Nephron progenitor cell (in vitro differentiated cells): Measurements from ENCODE around the gene CCND1.

Experiments used
- DNase-seq: peaks from one replicate; pipeline ENCODE4 v3.0.0; 2021
- H3K27ac Mint-ChIP-seq: 2 replicates; pipeline ENCODE4 v1.8.0; 2021; ENCODE audit warnings: mild to moderate bottlenecking, moderate library complexity, mixed read lengths
- H3K27me3 Mint-ChIP-seq: 2 replicates; pipeline ENCODE4 v1.8.0; 2021; ENCODE audit warnings: mild to moderate bottlenecking, low read depth, mixed read lengths; ENCODE audit not compliant: poor library complexity
- H3K36me3 Mint-ChIP-seq: 2 replicates; pipeline ENCODE4 v1.8.0; 2021; ENCODE audit warnings: low read depth, mixed read lengths
- H3K4me1 Mint-ChIP-seq: 2 replicates; pipeline ENCODE4 v1.8.0; 2021; ENCODE audit warnings: mixed read lengths
- H3K4me3 Mint-ChIP-seq: 2 replicates; pipeline ENCODE4 v1.8.0; 2021; ENCODE audit warnings: mild to moderate bottlenecking, moderate library complexity, mixed read lengths
- H3K9me3 Mint-ChIP-seq: 2 replicates; pipeline ENCODE4 v1.8.0; 2021; ENCODE audit warnings: mild to moderate bottlenecking, moderate library complexity, mixed read lengths
- TF ChIP-seq, protein P1 (sequence below): fragments of 200-600 bp; sonication (generic); IDR thresholded peaks from 2 replicates; pipeline ENCODE4 v1.5.0; 2021; ENCODE audit warnings: antibody characterized with exemption

The CCND1 gene

DNA sequence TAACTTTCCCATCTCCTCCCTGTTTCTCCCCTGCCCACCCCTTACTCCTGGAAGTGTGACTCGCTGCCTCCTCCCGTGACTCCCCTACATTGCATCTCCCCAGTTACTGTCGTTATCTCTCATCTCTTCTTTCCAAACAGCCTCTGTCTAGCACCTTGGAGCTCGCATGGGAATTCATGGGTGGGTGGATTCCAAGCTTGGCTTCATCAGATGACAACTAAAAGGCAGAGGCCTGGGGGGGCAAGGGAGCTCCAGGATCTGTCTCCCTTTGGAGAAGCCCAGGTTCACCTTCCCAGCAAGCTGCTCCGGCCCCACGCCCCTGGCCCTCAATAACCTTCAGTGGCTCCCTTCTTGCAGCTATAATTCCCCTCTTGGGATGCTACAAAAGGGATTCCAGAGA is 6.9 kb upstream of the CCND1 start:
- H3K27me3 Mint-ChIP-seq: peaks cover 7% of the 10 kb centered on the region

DNA sequence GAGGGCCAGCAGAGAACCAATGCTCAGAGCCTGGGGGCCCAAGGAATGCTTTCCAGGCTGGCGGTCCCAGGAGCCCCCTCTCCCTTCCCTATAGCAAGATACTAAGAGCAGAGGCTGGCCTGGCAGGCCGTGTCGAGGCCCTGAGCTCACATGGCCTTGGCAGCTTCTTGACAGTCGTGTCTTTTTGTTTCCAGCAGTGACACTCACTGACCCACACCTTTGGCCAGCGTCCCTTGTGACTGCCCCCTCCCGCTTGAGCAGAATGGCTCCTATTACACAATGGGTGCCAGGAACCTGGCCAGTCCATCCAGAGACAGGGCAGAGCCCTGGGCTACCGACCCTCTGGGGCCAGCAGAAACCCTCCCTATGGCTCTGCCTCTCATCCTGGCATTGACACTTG is 6.4 kb upstream of the CCND1 start:
- H3K27ac Mint-ChIP-seq: no peak overlapping the region
- H3K9me3 Mint-ChIP-seq: peaks cover 13% of the 10 kb centered on the region
- DNase-seq: no peak
- H3K4me3 Mint-ChIP-seq: no peak overlapping the region
- TF ChIP-seq, protein P1, sequence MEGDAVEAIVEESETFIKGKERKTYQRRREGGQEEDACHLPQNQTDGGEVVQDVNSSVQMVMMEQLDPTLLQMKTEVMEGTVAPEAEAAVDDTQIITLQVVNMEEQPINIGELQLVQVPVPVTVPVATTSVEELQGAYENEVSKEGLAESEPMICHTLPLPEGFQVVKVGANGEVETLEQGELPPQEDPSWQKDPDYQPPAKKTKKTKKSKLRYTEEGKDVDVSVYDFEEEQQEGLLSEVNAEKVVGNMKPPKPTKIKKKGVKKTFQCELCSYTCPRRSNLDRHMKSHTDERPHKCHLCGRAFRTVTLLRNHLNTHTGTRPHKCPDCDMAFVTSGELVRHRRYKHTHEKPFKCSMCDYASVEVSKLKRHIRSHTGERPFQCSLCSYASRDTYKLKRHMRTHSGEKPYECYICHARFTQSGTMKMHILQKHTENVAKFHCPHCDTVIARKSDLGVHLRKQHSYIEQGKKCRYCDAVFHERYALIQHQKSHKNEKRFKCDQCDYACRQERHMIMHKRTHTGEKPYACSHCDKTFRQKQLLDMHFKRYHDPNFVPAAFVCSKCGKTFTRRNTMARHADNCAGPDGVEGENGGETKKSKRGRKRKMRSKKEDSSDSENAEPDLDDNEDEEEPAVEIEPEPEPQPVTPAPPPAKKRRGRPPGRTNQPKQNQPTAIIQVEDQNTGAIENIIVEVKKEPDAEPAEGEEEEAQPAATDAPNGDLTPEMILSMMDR: no peak
- H3K36me3 Mint-ChIP-seq: peaks cover 4% of the 10 kb centered on the region
- peaks cover 37% of the 10 kb centered on the region for H3K4me1 Mint-ChIP-seq
- peaks cover 7% of the 10 kb centered on the region for H3K27me3 Mint-ChIP-seq

More for the DNA sequence above, 6.9 kb upstream of the CCND1 start:
- Mint-ChIP-seq H3K9me3 (peaks cover 18% of the 10 kb centered on the region), H3K27ac (no peak overlapping the region), H3K36me3 (peaks cover 10% of the 10 kb centered on the region), H3K4me3 (no peak overlapping the region), H3K4me1 (peaks cover 36% of the 10 kb centered on the region)
- DNase-seq: no peak
- TF ChIP-seq, protein P1: no peak

DNA sequence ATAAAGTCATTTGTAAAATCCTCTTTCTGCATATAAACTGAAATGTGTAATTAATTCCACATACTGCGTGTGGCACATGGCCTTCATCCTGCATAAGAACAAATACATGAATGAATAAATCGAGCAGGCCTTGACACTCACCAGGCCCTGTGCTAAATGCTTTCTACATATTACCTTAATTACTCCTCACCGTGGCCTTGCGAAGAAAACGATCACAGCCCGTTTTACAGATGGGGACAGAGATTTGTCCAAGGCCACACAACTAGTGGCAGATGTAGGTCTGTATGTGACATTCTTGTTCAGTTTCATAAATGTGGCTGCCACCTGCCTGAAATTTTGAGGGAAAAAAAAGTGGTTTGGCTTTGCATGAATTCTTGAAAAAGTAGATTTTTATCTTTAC is 5.8 kb upstream of the CCND1 start:
- H3K27me3 Mint-ChIP-seq: peaks cover 8% of the 10 kb centered on the region
- TF ChIP-seq, protein P1: no peak
- H3K4me1 Mint-ChIP-seq: peaks cover 43% of the 10 kb centered on the region
- H3K27ac Mint-ChIP-seq: no peak overlapping the region
- no peaks in the 10 kb centered on the region for H3K36me3 Mint-ChIP-seq
- H3K4me3 Mint-ChIP-seq: no peak overlapping the region
- no peak for DNase-seq
- H3K9me3 Mint-ChIP-seq: peaks cover 7% of the 10 kb centered on the region

DNA sequence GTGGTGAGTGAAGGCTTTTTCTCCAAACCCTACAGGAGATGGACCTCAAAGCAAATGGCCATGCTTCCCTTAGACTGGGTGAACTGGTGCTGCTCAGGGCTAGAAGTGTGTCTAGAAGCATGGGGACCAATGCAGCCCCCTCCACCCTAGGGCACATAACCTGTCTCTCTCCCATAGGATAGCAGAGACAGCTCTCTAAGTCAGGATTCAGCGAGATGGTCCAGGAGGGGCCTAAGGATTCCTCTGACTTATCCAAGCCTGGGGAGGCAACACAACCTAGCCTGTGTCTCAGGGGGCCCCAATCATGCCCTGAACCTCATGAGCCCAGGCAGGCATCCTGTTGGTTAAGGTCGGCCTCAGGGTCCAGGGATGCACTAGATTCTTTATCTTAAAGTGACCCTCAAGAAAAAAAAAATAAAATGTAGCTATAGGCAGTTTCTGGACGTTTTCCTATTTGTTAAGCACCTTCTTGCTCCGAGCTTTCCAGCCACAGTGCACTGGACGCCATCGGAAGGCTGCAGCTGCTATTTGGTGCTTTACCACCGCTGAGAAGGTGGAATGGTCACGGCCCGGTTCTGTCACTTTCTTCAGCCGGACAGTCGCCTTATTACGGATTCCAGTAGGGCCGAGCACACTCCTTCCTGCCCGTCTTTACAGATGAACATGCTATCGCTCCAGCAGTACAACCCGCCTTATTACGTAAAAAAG is 5.0 kb upstream of the CCND1 start:
- H3K27ac Mint-ChIP-seq: no peak overlapping the region
- peaks cover 7% of the 10 kb centered on the region for H3K27me3 Mint-ChIP-seq
- DNase-seq: no peak

DNA sequence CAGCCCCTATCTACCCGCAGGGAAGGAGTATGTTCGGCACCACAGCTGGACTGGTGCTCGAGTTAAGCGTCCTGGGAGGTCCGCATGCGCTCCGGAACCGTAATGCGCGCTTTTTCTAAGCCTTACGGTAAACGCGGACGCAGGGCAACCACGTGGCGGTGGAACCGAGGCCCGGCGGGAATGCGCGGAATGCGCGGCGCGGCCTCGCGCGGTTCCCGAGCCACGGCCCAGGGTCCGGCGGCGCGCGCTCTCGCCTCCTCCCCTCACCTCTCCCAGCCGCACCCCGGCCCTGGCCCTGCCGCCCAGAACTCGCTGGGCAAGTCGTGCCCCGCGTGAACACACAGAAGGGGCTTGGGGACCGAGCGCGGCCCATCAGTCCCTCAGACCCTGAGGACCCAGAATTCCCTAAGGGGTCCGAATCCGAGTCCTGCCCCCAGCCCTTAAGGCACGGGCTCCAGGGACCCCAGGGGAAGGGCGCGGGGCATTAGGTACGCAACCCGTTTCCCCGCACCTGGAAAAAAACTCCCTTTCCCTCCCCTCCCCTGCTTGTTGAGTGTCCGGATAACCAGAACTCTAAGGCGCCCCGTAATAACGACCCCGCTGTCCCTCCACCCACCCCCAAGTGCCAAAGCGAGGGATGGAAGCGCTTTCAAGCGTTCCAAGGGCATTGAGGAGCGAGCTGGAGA is 4.3 kb upstream of the CCND1 start:
- no peaks in the 10 kb centered on the region for H3K36me3 Mint-ChIP-seq
- peaks cover 7% of the 10 kb centered on the region for H3K27me3 Mint-ChIP-seq
- H3K9me3 Mint-ChIP-seq: no peaks in the 10 kb centered on the region
- H3K4me1 Mint-ChIP-seq: peaks cover 47% of the 10 kb centered on the region
- TF ChIP-seq, protein P1: no peak
- H3K27ac Mint-ChIP-seq: no peak overlapping the region
- peak; percentile 85 for DNase-seq
- peak overlapping the region; percentile 72 for H3K4me3 Mint-ChIP-seq

More for the DNA sequence above, 5.0 kb upstream of the CCND1 start:
- H3K4me3 Mint-ChIP-seq: peak overlapping the region; percentile 71
- H3K4me1 Mint-ChIP-seq: peaks cover 47% of the 10 kb centered on the region
- TF ChIP-seq, protein P1: no peak
- no peaks in the 10 kb centered on the region for H3K36me3 Mint-ChIP-seq
- H3K9me3 Mint-ChIP-seq: no peaks in the 10 kb centered on the region
